Umbilical cord (tissue), 2 donors: ENCODE measurements around the gene TMUB1. TPM values are rescaled to one million over a fixed set of nuclear protein-coding genes. Genes with fewer than 3 reads are reported as not detected.
"Not testable (repeated sequence)": the region's sequence is repeated elsewhere in the genome, so short reads cannot be mapped to it uniquely, and the experiment has no call there.

Experiments
- DNase-seq: peaks from one replicate; pipeline ENCODE4 v3.0.0-alpha.2; 2015; ENCODE audit warnings: low spot score
- total RNA-seq: library from RNA; depleted of rRNA; stranded (reverse); fragments of >200 nt; gene quantifications from one replicate; pipeline ENCODE4 v1.2.3, GENCODE V29; 2014; ENCODE audit warnings: low replicate concordance; ENCODE audit not compliant: insufficient read depth

TMUB1 gene
- total RNA-seq, 1 donor from 2014 or later: 26.0 TPM

DNA sequence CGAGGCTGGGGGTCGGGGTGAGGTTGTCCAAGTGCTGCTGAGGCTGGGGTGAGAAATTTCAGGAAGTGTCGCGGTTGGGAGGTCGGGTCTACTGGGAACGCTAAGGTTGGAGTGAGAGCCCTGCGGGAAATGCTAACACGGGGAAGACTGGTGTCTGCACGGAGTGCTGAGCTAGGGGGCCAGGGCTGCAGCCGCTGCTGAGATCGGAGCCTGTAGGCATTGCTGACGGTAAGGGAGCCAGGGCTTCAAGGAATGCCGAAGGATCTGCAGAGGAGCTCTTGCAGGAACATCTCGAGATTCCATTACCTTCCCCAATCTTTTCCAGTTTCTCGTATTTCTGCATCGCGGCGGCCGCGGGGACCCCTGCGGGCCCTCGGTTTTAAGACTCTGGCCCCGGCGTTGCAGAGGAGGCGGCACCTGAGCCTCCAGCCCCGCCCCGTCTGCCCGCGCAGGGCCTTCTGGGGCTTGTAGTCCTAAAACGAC, 25.7 kb downstream of the TMUB1 start, which contains the start of gene CDK5:
Gene CDK5, minus strand, starts transcription at position 392 of the 483 bp plus-strand sequence. Its CDS starts 49 bp downstream, at position 343.
- no peak for DNase-seq

DNA sequence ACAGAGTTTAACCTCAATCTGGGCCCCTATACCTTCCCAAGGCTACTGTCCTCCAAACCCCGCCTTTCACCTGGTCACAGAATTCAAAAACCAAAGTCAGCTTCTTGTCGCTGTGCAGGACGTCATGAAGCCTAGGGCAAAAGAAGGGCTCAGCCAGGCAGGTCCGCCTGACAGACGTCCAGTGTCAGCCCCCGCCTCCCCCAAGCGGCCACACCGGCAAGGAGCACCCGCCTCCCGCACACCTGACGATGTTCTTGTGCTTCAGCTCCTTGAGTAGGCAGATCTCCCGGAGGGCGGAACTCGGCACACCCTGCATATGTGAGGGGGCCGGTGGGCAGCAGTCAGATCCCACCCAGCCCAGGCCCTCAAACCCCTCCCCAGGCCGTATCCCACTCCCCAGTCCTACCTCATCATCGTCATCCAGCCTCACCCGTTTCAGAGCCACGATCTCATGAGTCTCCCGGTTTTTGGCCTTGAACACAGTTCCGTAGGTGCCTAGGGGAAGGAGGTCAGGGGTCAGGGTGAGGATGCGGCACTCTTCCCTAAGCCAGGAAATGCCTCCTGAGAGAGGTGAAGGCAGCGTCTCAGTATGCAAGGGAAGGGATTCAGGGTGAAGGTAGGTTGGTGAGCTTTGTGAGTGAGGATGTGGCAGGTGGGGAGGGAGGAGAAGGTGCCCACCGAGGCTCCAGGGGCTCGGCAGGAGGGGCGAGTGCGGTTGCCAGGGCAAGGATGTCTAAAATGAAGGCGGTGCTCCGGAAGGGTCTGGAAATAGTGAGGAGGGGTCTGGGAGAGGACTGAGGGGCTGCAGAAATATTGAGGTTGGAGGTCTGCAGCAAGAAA, 26.4 kb downstream of the TMUB1 start:
- DNase-seq: no peak

DNA sequence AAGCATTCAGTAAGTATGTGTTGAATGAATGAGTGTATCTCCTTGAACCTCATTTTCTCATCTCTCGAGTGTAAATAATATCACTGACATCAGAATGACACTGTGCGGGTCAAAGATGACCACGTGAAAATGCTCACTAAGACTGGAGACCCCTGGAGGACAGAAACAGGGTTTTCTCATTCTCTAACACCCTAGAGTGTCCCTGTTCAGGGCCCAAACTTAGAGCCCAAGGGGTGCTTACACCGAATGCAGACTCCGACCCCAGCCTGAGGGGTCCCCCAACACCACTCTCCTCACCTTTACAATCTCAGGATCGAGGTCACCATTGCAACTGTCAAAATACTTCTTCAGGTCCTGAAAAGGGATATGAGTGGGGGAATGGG, 27.0 kb downstream of the TMUB1 start:
- no peak for DNase-seq

DNA sequence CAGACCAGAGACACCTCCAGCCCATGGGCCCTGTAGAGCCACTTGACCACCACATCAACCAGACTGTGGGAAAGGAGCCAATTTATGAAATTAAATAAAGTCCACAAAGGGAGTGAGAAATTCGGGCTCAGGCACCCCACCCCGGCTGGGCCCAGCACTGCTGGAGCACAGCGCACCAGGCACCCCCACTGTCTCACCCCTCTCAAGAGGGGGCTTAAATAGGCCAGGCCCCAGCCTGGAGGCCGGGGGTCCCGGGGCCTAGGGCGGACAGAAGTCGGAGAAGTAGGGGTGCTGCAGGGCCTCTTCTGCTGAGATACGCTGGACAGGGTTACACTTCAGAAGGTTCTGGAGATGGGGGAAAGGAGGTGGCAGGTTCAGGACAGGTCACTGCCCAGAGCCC, 29.5 kb downstream of the TMUB1 start:
- DNase-seq: no peak

DNA sequence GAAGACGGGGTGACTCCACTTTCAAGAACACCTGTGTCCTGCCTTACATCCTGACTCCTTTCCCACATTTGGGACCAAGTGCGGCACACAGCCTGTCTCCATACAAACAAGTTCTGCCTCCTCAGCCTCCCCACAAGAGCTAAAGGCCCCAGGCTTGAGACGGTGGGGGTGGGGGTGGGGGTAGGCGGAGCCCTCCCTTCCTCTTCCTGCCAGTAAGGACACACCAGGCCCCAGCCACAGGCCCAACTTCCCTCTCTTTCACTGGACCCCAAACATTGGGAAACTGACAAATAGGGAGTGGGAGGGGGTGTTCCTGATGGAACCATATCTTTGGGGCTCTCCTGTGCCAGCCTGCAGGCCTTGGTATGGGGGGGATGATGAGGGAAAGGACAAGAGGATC, 30.2 kb downstream of the TMUB1 start:
- no peak for DNase-seq

DNA sequence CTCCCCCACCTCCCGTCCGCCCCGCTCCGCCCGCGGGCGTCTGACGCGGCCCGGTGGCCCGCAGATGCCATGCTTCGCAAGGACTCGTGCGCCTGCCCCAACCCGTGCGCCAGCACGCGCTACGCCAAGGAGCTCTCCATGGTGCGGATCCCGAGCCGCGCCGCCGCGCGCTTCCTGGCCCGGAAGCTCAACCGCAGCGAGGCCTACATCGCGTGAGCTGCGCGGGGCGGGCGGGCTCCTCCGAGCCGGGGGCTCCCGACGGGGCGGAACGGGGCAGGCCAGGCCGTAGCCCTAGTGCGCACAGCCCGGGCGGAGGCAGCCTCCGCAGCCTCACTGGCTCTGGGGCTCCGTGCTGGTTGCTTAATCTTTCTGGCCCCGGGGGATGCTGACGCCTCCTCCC, 32.2 kb downstream of the TMUB1 start:
- peak; percentile 74 for DNase-seq

DNA sequence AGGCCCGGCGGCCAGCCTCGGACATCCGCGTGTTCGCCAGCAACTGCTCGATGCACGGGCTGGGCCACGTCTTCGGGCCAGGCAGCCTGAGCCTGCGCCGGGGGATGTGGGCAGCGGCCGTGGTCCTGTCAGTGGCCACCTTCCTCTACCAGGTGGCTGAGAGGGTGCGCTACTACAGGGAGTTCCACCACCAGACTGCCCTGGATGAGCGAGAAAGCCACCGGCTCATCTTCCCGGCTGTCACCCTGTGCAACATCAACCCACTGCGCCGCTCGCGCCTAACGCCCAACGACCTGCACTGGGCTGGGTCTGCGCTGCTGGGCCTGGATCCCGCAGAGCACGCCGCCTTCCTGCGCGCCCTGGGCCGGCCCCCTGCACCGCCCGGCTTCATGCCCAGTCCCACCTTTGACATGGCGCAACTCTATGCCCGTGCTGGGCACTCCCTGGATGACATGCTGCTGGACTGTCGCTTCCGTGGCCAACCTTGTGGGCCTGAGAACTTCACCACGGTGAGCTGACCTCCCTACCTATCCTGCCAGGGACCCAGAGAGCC, 34.3 kb downstream of the TMUB1 start:
- DNase-seq: no peak

DNA sequence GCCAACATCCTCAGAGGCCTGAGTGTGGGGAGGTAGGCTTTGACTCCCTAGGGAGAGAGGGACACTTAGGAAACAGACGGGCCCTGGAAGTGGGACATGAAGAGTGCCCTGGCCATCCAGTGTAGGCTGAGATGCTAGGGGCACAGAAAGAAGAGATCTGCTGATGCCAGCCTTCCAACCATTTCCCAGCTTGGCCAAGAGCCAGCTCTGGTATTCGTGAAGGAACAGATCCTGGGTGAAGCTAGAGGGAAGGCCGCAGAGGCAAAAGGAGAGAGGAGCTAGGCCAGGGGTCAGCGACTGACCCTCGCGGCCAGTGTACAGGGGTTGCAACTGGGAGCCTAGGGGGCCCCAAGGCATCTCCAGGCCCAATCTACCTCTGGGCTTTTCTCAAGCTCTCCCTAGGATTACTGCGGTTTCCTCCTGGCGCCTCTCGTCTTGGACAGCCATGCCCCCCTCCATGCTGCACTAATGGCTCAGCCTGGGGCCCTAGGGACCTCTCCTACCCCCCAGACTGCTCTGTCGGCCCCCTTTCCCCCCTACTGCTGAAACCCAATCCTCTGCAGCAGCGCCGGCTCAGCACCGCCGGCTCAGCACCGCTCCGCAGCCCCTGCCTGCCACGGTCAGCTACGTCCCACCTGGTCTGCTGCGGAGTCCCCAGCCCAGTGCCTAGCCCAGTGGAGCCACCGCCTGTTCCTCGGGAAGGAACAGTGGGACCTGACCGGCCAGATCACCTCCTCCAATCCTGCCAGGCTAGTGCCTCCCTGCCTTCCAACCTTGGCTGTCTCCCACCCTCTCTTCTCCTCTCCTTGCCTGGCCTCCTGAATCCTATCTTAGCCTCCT, 35.1 kb downstream of the TMUB1 start, which contains the start of gene ASIC3:
Gene ASIC3, plus strand, starts transcription at position 556 of the 840 bp plus-strand sequence. CDS start 355 bp downstream, outside the sequence.
- DNase-seq: no peak

DNA sequence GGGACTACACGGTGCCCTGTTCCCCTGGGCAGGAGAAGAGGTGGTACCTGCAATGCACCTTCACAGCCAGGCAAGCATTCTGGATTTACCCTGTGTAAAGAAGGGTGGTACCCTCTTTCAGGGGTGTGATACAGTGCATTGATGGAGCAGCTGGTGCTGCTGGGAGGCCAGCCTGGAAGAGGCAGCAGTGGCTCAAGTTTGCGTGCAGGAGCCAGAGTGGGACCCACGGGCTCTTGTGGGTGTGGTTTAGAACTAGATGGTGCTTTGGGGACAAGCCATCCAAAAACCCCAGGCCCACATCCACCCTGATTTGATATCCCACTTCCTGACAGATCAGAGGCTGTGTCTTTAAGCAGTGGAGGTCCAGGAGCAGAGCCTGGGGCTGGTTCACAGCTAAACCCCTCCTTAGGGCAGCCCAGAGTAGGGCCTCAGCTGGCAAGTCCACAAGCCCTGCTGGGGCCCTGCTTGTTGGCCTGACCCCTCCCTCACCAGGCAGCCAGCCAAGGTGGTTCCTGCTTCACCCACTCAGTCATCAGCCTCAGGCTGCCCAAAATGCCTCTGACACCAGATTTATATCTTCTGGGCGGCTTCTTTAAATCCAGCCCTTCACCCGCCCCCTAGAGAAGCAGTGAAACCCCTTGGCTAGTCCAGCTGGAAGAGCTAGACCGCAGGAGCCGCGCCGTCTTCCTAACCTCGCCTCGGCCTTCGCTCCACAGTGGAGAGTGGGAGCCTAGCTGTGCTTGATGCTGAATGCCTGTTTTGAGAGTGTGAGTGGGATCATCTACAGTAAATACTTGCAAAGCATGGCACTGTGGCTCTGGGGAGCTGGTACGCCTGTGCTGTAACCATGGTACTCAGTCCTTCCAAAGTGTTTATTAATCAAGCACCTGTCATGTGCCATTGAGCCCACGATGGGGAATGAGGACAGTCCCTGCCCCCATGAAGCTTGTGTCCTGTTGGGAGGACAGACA, 36.4 kb downstream of the TMUB1 start:
- DNase-seq: peak; percentile 97

DNA sequence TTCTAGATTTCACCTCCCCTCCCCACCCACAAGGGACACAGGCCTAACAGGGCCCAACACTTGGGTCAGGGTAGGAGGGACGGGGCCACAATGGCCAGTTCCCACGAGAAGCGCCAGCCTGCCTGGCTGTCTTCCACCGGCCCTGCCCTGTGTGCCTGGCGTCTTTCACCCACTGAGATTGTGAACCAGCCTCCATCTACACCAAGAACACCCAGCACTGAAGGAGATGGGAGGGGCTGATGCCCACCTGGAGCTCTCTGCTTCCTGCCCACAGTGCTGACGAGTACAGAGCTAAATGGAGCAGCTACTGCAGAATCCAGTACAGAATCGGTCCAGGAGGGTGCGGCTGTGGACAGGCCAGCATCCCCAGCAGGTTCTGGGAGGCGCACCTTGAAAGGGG, 37.3 kb downstream of the TMUB1 start:
- no peak for DNase-seq

DNA sequence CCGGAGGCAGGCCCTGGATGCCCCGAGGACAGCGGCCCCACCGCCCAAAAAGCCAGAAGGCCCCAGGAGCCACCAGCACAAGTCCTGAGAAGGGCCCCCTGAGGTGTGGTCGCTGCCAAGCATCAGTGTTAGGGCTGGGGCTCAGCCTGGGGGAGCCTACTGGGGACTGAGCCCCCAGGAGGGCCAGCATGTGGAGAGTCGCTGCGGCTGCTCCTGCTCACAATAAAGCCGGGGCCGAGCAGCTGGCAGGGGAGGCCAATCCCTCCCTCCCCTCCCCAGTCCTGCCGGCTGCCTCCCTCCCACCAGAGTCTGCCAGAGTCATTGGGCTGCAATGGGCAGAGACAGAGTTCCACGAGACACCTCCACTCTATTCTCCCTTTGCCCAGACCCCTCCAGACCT, 38.0 kb downstream of the TMUB1 start:
- DNase-seq: no peak

DNA sequence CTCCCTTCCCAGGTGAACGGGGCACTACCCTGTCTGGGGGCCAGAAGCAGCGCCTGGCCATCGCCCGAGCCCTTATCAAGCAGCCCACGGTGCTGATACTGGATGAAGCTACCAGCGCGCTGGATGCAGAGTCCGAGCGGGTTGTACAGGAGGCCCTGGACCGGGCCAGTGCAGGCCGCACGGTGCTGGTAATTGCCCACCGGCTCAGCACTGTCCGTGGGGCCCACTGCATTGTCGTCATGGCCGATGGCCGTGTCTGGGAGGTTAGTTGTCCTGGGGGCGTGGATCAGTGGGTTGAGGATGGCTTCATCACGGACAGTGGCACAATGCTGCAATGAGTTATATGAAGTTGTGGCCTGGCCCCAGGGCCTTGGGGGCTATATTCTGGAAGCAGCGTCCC, 39.3 kb downstream of the TMUB1 start:
- no peak for DNase-seq

DNA sequence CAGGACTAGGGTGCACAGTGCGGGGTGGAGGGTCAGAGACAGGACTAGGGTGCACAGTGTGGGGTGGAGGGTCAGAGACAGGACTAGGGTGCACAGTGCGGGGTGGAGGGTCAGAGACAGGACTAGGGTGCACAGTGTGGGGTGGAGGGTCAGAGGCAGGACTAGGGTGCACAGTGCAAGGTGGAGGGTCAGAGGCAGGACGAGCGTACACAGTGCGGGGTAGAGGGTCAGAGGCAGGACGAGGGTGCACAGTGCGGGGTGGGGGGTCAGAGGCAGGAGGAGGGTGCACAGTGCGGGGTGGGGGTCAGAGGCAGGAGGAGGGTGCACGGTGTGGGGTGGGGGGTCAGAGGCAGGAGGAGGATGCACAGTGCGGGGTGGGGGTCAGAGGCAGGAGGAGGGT, 39.8 kb downstream of the TMUB1 start:
- DNase-seq: not testable (repeated sequence)

DNA sequence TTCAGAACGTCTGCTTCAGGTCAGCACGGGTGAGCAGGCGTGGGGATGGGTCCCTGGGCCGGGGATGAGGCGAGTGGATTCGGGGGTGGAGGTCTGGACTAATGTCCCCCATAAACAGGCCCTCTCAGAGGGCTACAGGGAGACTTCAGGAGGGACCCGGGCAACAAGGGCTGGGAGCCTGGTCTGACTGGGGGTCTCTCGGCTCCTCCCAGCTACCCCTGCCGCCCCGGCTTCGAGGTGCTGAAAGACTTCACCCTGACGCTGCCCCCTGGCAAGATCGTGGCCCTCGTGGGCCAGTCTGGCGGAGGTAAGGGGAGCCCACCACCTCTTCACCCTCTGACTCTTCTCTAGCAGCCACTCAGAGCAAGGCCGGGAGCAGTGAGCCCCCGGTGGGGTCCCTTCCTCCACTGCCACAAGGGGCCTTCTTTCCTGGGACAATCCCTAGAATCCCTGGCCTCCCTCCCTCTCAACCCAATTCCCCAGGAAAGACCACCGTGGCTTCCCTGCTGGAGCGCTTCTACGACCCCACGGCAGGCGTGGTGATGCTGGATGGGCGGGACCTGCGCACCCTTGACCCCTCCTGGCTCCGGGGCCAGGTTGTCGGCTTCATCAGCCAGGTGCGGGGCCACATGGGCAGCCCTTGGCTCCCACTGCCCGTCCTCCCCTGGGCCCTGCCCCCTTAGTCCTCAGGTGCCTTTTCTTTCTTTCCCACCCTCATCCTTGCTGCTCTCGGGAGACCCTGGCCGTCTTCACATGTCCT, 42.5 kb downstream of the TMUB1 start:
- DNase-seq: no peak

DNA sequence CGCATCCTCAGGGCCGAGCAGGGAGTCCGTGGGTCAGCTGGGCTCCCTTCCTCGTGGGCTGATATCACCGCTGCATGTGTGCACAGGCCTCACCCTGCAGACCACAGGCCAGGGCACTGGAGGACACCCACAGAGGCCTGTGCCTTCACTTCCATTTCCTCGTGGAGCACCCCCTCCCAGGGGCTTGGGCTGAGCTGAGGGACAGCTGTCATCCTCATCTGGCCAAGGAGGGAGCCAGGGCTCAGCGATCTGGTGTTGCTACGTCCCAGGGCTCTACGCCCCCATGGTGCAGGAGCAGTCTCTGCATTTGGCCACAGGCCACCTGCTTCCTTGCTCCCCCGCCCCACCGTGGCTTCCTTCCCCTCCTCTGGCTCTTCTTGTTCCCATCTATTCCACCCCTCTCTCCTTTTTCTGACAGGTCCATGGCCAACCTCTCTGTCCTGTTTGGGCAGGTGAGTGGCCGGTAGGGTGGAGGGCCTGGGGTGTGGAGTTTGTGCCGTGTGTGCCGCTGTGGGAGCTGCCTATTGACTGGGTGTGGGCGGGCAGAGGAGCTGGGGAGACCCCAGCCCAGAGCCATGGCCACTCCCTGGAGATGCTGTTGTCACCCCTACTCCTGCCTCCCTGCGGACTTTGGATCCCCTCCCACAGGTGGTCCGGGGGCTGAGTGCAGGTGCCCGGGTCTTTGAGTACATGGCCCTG, 43.3 kb downstream of the TMUB1 start:
- no peak for DNase-seq

DNA sequence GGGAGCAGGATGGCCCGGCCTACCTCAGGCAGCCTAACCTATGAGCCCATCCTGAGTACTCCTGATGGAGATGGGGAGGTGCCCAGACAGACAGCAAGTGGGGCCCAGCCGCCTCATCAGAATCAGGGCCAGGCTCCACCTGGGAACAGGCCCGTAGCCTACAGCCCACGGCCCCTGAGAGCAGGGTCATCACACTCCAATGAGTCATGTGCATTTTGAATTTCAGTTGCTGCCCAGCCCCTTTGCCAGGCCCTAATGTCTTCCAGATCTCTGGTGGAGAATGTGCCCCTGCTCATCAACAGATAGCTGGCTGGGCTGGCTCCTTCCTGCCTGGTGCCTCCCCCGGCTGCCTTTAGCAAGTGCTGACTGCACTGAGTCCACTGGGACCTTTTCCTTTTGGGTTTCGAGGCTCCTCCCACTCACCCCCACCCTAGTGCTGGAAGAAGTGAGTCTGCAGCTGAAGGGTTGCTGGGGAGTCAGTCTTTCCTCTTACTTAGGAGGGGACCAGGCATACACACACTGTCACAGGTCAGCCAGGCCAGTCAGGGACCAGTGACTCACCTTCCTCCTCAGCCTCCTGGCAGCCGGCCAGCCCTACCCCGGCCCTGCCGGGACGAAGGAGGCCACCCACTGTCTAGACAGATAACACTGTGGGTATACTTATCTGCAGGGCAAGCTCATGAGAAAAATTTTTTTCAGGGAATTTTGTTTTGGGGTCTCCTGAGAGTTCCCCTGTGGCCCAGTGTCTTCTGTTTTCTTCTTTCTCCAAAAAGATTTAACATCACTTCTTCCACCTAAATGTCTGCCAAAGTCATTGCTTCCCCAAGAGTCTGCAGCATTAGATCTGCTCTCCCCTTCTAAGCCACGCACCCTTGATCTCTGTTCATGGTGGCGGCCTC, 44.1 kb downstream of the TMUB1 start:
- peak; percentile 88 for DNase-seq

DNA sequence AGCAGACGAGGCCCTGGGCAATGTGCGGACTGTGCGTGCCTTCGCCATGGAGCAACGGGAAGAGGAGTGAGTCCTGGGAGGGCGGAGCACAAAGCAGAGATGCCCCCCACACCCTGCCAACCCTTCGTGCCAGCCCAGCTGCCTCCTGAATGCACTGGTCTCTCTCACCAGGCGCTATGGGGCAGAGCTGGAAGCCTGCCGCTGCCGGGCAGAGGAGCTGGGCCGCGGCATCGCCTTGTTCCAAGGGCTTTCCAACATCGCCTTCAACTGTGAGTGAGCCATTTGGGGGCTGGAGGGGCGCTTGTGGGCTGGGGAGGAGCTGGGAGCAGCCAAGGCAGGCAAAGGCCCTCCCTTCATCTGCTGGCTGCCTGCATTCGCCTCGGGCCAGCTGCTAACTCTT, 47.4 kb downstream of the TMUB1 start:
- no peak for DNase-seq

DNA sequence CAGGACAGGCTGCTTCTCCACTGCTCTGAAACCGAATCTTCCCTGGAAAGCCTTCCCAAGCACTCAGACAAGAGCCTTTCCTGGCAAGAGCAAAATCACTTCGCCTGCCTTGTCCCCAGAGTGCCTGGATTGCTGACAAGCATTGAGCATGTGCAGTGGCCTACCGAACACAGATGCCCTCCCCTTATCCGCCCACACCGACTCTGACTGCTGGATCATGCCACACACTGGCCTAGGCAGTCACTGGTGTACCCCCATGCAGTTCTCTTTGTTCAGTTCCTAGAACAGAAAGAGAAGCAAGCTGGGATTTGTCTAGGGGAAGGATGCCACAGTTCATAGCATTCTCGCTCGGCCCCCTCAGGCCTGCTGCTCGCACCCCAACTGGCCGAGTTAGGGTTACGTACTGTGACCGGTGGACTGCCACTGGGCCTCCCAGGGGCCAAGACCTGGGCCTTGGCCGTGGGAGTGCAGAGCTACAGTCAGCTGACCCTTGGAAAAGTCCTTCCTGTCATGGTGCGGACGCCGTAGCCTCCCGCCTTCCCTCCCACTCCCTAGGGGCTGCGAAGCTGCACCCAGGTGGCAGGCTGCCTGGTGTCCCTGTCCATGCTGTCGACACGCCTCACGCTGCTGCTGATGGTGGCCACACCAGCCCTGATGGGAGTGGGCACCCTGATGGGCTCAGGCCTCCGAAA, 48.1 kb downstream of the TMUB1 start:
- DNase-seq: no peak
